Measurements from ENCODE around the gene FAM168B. TPM values are rescaled to one million over a fixed set of nuclear protein-coding genes. Genes with fewer than 3 reads are reported as not detected.

FAM168B gene
- total RNA-seq, 4 donors from 2014 or later: 54.5 to 95.8 (median 81.5) TPM

DNA sequence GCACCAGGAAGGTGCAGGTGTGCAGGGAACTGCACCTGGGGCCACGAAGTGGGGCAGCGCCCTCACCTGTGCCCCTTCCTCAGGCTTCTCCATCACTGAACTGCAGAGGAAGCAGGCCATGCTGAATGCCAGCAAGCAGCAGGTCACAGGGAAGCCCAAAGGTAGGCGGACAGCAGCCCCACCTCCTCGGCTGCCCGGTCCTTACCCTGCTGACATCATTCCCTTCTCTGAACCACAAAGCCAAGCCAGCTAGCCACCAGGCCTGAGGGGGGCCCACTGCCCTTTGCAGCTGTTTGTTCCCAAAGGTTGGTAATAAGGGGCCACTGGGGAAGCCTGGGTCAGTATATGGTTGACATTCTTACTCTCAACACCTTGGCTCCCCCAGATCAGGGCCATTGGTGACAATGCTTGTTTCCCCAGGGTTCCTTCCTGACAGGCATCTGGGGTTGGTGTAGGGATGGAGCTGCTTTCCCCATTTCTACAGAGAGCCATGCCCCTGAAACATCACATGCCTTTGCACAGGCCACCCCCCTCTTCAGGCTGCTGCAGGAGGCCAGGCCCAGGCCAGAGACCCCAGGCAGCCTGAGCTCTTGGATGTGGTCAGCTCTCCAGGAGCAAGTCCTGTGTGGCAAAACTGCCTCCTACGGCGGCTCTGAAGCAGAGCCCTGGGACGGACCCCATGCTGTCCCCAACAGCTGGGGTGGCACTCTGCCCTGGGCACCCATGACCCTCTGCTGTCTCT is 47.8 kb downstream of the FAM168B start:
- H3K4me1 ChIP-seq: peaks cover 0 to 8% (median under 1%) of the 10 kb centered on the region in 4 donors
- H3K36me3 ChIP-seq: peaks cover 0 to 36% (median 0%) of the 10 kb centered on the region in 3 donors
- peak in 1 of 3 donors; percentile 32 for DNase-seq
- H3K27me3 ChIP-seq: no peaks in the 10 kb centered on the region
- no peaks in the 10 kb centered on the region for H3K9me3 ChIP-seq
- no peak overlapping the region for H3K4me3 ChIP-seq
- no peak for TF ChIP-seq POLR2A (IDR thresholded peaks at IDR 0.05)
- TF ChIP-seq, protein P1, sequence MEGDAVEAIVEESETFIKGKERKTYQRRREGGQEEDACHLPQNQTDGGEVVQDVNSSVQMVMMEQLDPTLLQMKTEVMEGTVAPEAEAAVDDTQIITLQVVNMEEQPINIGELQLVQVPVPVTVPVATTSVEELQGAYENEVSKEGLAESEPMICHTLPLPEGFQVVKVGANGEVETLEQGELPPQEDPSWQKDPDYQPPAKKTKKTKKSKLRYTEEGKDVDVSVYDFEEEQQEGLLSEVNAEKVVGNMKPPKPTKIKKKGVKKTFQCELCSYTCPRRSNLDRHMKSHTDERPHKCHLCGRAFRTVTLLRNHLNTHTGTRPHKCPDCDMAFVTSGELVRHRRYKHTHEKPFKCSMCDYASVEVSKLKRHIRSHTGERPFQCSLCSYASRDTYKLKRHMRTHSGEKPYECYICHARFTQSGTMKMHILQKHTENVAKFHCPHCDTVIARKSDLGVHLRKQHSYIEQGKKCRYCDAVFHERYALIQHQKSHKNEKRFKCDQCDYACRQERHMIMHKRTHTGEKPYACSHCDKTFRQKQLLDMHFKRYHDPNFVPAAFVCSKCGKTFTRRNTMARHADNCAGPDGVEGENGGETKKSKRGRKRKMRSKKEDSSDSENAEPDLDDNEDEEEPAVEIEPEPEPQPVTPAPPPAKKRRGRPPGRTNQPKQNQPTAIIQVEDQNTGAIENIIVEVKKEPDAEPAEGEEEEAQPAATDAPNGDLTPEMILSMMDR (IDR thresholded peaks at IDR 0.05): no peak
- no peak overlapping the region for H3K27ac ChIP-seq

DNA sequence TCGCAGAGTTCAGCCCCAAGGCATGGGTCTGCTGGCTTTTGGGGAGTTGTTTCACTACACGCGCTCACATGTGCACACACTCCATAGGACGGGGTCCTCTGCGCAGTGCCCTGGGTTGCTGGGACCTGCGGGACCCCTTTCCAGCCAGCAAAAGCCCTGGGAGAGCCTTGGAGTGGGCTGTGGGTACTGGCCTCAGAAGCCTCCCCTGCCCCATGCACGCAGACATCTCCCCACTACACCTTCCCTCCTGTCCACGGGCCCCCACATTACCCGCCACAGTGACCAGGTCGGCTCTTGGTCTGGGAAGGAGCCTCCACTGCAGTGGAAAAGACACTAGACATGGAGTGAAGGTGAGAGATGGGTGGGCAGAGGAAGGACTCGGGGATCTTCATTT is 48.5 kb downstream of the FAM168B start:
- Histone ChIP-seq H3K4me3 (no peak overlapping the region), H3K27ac (no peak overlapping the region), H3K4me1 (peaks cover 0 to 13% (median 3%) of the 10 kb centered on the region in 4 donors), H3K9me3 (no peaks in the 10 kb centered on the region), H3K27me3 (peaks cover 0 to 6% of the 10 kb centered on the region in 2 donors), H3K36me3 (peaks cover 0 to 29% (median 0%) of the 10 kb centered on the region in 3 donors)
- DNase-seq: peak in 1 of 3 donors; percentile 27
- TF ChIP-seq, protein P1 (IDR thresholded peaks at IDR 0.05): no peak
- TF ChIP-seq POLR2A (IDR thresholded peaks at IDR 0.05): no peak

DNA sequence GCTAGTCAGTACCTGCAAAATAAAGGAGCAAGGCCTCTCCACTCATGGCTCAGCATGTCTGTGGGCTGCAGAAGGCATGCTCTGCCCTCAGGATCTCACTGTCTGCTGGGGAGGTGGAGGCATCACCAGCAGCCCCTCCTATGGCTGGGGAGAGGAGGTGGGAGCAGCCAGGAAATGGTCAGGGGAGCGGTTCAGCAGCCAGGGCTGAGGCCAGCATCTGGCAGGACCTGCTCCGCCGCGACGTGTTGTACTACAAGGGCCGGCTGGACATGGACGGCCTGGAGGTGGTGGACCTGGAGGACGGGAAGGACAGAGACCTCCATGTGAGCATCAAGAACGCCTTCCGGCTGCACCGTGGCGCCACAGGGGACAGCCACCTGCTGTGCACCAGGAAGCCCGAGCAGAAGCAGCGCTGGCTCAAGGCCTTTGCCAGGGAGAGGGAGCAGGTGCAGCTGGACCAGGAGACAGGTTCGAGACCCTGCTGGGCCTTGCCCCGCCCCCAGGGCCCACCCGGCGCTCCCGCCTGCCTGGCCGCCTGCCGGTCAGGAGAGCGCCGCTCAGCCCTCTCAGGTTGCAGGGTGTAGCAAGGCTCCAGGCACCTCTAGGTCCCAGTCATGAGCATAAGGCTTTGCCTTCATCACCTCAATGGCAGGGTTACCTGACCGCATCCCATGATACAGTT is 49.0 kb downstream of the FAM168B start:
- Histone ChIP-seq H3K9me3 (no peaks in the 10 kb centered on the region), H3K4me3 (no peak overlapping the region), H3K4me1 (peaks cover 0 to 13% (median 3%) of the 10 kb centered on the region in 4 donors), H3K27ac (no peak overlapping the region), H3K27me3 (peaks cover 0 to 6% of the 10 kb centered on the region in 2 donors), H3K36me3 (peaks cover 0 to 23% (median 0%) of the 10 kb centered on the region in 3 donors)
- TF ChIP-seq, protein P1 (IDR thresholded peaks at IDR 0.05): no peak
- no peak for TF ChIP-seq POLR2A (IDR thresholded peaks at IDR 0.05)
- DNase-seq: no peak

DNA sequence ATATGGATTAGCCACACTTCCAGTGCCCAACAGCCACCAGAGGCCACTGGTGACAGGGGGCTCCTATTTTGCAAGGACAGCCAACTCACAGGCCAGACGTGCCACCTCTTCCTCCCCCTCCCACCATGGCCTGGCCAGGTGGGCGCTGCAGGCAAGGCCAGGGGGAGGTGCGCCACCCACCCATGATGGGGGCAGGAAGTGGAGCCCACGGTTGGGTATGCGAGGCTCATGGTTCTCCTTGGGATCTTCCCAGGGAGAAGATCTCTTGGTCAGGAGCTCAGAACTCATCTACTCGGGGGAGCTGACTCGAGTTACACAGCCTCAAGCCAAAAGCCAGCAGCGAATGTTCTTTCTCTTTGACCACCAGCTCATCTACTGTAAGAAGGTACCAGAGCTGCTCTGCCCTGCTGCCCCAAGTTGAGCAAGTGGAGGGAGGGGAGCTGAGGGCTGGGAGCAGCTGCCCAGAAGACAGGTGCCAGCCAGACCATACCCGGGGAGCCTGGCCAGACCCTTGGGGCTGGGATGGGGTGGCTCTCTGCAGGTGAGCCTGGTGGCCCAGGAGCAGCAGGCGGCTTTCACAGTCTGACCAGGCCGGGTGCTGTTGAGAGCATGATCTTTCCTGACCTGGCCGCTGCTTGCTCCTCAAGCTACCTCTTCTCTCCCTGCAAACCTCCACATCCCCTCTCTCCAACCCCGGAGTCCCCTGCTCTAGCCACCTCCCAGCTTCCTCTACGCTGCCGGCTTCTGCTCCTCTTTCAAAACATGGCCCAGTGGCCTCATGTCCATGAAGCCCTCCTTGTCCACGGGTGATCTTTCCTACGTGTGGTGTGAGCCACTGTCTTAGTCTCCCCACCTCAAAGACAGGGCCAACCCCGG is 49.8 kb downstream of the FAM168B start:
- peaks cover 0 to 13% (median 3%) of the 10 kb centered on the region in 4 donors for H3K4me1 ChIP-seq
- no peak for TF ChIP-seq POLR2A (IDR thresholded peaks at IDR 0.05)
- TF ChIP-seq, protein P1 (IDR thresholded peaks at IDR 0.05): no peak
- peaks cover 0 to 6% of the 10 kb centered on the region in 2 donors for H3K27me3 ChIP-seq
- peaks cover 0 to 16% (median 0%) of the 10 kb centered on the region in 3 donors for H3K36me3 ChIP-seq
- H3K27ac ChIP-seq: no peak overlapping the region
- DNase-seq: no peak
- H3K9me3 ChIP-seq: no peaks in the 10 kb centered on the region
- H3K4me3 ChIP-seq: no peak overlapping the region

DNA sequence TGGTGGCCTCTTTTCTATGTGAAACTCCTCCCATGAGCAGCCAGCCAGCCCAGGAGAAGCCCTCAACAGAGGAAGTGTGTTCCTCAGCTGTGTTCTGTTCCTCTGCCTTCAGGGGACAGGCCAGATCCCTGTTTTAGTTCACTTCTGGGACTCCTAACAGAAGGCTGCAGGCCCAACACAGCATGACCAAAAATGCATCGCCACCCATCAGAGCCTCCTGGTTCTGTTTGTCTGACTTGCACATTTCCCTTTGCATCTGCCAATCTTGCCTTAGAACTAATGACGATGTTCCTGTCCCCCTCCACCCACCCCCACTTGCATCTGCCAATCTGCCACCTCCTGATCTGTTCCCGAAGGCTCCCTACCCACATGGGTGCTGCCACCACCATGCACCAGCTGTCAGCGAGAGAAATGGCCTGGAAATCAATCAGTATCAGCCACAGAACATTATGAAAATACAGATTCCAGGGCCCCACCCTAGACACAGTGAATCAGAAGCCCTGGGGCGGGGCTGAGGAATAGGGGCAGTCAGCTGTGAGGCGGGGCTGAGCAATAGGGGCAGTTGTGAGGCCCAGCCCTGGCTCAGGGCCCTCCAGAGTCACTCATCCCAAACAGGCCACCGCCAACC is 51.0 kb downstream of the FAM168B start:
- TF ChIP-seq, protein P1 (IDR thresholded peaks at IDR 0.05): no peak
- TF ChIP-seq POLR2A (IDR thresholded peaks at IDR 0.05): no peak
- Histone ChIP-seq H3K4me3 (no peak overlapping the region), H3K9me3 (no peaks in the 10 kb centered on the region), H3K36me3 (peaks cover 0 to 11% (median 0%) of the 10 kb centered on the region in 3 donors), H3K27ac (no peak overlapping the region), H3K27me3 (peaks cover 0 to 6% of the 10 kb centered on the region in 2 donors), H3K4me1 (peaks cover 0 to 13% (median 3%) of the 10 kb centered on the region in 4 donors)
- DNase-seq: no peak
